ENCODE data around the gene ETDB.
"Not testable (repeated sequence)": the region's sequence is repeated elsewhere in the genome, so short reads cannot be mapped to it uniquely, and the experiment has no call there.

Gene ETDB

DNA sequence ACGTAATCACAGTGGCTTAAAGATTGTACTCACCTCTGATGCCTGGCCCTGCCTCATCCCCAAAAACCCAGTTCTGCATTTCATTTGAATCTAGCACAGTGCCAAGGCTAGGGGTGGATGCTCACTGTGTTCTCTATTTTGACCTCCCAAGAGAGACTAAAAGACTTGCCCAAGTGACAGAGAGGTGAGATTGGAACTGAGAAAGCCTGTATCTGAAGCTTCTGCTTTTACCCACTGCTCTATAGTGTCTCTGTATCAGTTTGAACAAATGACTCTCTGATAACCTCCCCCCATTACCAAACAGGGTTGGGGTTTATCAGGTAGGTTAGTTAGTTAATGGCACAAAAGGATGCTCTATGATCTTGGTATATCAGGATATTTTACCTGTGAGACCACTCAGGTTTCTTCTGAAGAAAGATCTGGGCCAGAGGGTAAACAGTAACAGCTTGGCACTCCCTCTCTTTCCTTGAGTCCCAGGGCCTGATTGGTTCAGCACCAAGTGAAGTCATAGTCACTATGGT, at the start of gene ETDB:
TSS of gene ETDB (minus strand) at position 471 of the 521 bp plus-strand sequence. CDS start 1,265 bp downstream, outside the sequence.
- FAIRE-seq, result not testable (repeated sequence)

DNA sequence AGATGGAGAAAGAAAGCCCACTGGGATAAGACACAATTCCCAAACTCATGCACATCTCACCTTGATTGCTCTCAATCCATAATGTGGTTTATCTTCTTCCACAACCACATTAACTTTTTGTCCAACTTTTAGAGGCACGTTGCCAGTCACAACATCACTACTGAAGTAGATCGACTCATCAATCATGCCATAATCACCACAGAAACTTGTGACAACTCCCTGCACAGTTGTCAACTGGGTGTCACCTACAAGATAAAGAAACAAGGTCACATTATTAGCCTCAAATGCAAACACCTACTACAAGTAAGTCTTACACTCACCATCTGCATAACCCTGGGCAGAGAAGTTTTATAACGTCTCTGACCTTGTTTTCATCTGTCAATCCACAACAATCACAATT, 49.2 kb upstream of the ETDB start:
- FAIRE-seq, result not testable (repeated sequence)

- no peak for FAIRE-seq
Observed at GRCh38 chrX:135168486-135168885, 48.2 kb upstream of the ETDB start.

- not testable (repeated sequence) for FAIRE-seq
Observed at GRCh38 chrX:135154688-135155087, 34.4 kb upstream of the ETDB start.

DNA sequence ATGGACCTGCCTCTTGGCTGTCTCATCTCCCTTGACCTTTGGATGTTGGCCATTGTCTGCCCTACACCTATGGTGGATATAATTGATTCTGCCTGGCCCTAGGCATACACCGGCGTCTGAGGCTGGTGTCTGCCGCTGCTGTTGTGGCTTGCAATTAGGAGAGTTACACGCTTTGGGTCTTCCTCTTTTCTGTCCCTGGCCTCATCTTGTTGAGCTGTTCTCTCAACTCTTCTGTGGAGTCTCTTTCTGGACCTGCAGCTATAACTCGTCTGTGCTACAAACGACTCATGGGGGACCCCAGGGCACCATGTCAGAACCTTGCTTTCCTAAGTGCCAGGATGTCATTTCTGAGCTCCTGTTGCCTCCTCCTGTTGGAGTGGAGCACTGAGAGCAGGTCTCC, 5.8 kb upstream of the ETDB start:
- not testable (repeated sequence) for FAIRE-seq

DNA sequence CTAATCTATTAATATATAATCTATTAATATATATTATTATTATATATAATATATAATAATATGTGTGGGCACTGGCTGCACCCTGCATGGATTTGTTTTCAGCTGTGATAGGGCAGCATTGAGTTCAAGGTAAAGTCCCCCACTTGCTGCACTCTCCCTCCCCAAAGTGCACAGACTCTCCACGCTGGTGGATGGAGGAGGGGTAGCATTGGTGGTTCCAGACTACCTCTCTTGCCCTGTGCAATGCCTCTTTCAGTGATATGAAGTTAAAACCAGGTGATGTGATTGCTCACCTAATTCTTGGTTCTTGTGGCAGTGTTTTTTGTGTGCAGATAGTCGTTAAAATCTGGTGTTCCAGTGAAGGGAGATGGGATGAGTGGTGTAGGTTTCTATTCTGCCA, 4.3 kb downstream of the ETDB start:
- FAIRE-seq, result not testable (repeated sequence)

DNA sequence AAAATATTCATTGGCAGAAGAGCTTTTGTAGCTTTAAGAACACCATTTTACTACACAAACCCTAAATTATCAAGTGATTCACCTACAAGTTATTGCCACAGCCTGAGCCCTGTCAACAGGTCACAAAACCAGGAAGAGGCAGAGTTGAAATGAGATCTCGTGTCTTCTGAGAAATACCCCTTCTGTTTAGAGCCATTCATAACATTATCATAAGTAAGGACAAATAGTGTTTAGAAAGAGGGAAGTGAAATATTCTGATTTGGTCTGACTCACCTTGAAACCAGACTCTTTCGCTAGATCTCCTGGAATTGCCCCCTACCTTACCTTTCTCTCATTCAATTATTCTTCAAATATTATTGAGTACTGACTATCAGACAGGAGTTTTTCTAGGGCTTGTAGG, 5.9 kb downstream of the ETDB start:
- no peak for FAIRE-seq

DNA sequence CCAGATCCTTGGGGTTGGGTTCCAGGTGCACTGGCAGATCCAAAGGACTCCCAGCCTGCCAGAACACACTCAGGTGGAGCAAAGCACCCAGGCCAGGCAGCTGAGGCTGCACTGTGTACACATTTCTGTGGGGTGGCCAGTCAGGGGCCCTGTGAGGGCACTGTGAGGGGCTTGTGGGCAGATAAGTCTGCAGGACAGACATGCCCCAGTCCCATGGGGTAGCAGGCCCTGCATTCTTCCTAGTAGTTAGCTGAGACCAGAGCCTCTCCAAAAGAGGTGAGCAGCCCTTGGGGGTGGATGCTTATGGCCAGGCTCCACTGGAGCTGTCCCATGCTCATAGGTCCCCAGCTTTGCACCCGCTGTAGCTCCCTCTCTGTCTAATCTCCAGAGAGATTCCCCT, 7.6 kb downstream of the ETDB start:
- FAIRE-seq, result no peak

DNA sequence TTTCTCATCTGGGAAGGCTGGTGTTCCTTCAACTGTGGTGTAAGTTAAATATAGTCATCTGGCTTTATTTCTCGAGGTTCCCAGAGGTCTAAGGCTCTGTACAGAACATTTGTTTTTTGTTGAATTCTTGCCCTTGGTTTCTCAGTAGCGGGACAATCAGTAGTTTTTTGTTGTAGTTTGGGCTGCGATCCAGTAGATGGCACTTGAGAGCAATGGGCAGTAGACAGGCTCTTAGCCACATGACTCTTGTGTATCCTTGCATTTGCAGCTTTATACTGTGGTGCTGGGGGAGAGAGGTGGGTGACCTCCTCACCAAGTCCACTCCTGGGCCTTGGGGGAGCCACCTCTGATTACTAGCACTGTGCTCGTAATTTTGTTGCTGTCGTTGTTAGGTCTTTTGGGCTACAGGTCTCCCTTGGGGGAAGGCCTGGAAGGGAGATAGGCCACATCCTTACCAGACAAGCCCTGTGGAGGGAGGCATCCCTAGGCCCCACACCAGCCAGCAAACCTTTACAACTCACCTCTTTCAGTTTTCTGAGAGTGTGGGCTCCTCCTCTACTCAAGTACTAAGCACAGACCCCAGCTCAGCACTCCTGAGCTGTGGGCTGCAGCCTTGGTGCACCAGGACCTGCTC, 8.1 kb downstream of the ETDB start:
- no peak for FAIRE-seq

- peak; percentile 24 for FAIRE-seq
Observed at GRCh38 chrX:135109554-135109953, 10.8 kb downstream of the ETDB start.

DNA sequence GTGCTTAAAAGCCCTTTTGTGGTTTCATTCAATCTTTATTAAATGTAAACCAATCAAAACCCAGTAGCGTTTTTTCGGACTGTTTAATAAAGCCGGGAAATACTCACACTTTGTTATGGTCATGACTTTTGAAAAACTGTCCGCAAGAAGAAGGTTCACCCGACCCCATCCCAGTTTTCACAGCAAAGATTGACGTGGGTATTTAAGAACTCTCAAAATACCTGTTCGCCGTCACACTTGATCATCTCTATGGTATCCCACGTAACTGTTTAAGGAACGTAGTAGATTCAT, 20.9 kb downstream of the ETDB start:
- FAIRE-seq, result no peak

- not testable (repeated sequence) for FAIRE-seq
Observed at GRCh38 chrX:135097196-135097744, 23.1 kb downstream of the ETDB start.

DNA sequence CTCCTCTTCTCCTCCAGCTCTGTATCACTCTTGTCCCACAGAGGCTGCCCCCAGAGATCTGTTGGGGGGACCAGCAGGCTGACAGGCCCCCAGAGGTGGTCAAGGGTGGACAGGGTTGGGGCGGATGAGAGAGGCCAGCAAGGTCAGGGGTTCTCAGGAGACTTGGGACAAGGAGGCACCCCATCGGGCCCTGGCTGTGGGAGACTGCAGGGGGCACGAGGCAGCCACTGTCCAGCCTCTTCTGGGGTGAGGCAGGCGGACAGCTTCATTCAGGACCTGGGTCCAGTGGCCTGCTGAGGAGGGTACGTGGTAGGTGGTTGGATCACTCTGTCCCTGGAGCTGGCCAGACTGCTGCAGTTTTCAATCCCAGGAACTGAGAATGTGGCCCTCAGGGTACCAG, 24.6 kb downstream of the ETDB start:
- no peak for FAIRE-seq

GRCh38 chrX:135094726-135095125, 25.6 kb downstream of the ETDB start:
- no peak for FAIRE-seq

GRCh38 chrX:135089126-135089525, 31.2 kb downstream of the ETDB start:
- no peak for FAIRE-seq

GRCh38 chrX:135087867-135088266, 32.5 kb downstream of the ETDB start:
- FAIRE-seq, result no peak

- no peak for FAIRE-seq
Observed at GRCh38 chrX:135086197-135086854, 34.0 kb downstream of the ETDB start.

DNA sequence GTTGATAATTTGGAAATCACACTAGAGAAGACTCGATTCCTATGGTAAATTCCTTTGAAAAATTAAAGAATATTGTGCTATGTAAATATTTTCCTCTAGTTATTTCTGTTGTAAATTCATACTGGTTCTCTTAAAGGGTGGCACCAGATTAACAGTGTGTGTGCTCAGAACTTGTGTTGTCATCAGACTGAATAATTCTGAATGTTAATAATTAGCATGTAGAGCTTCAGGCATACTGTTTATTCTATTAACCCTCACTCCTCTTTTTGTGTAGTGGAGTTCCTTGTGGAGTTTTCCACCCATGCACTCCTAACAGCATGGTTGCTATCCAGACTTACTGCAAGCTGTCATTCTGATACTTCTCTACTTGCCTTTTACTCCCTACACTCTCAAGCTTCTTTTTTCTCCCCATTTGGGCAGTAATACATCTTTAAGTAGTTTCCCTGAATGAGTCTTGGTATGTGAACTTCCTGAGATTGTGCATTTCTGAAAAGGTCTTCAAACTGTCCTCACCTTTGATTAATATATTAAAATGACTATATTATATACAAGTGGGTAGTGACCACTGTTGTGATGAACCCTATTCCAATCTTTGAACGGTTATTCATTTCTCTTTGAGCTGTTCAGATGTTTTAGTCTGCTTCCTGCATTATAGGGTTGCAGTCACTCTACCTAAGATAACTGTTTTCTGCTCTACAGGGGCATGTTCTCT, 38.5 kb downstream of the ETDB start:
- FAIRE-seq, result no peak
